GM19238 (cell line): ENCODE measurements around the gene MICU1.

ENCODE experiments used
- DNase-seq: peaks from one replicate; pipeline ENCODE4 v3.0.0; 2011; ENCODE audit warnings: low spot score; ENCODE audit not compliant: insufficient read length

MICU1 gene

DNA sequence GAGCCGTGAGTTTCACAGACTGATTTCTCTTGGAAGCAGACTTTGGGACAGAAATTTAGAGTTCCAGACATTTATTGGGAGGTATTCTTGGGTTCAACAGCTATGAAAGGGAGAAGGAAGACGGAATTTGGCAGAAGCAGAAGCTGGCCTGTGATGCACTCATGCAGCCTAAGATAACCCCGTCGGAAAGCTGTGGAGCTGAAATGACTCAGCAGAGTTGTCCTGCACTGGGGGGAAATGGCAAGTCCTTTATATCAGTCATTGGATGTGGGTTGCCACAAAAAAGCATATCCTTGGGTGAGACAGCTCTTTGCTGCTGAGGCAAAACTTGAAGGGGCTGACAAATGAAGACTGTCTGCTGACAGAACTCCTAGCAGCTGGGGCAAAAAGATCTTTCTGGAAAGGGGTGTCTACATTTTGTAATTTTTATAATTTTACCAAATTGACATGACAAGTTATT is 11.5 kb upstream of the MICU1 start:
- peak; percentile 10 for DNase-seq

DNA sequence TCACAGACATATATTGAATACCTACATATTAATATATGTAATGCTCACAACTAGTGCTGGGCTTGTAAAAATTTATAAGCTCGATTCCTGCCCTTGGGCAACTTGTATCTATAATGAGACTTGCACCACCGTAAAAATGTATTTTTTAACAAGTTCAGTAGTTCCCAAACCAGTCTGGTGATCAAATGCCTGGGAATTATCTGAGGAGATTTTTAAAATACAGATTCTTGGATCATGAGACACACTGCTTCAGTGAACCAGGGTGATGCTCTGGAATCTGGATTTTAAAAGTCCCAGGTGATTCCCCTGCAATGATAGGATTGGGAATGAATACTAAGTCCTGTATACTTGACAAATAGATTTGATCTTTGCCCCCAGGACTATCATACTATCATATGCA is 4.3 kb upstream of the MICU1 start:
- no peak for DNase-seq

DNA sequence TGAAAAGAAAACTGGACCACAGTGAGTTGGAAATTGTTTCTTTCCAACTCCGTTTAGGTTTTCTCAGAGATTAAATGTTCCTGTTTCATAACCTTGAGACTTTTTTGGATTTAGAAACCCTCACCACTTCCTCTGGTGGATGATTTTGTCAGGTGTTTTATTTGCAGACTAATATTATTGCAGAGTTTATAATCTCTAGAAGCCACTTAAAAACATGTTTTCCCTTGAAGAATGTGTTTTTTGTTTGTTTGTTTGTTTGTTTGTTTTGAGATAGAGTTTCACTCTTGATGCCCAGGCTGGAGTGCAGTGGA is 520 bp upstream of the MICU1 start:
- DNase-seq = no peak

DNA sequence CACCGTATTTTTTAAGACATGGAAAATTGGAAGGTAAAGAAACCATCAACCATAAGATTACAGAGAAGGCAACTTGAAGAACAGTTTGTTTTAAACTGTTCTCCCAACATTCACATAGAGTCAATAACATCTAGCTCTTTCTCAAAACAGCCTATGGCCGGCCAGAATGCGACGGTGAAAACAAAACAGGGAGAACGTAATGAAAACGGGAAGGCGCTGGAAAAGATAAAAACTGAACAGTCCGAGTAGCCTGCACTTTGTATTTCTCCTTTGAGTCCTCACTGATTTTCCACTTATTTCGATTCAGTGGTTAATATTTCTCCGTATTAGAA is 637 bp downstream of the MICU1 start:
- DNase-seq = no peak

GRCh38 chr10:72622271-72622670 is 3.6 kb downstream of the MICU1 start:
- DNase-seq = no peak

- no peak for DNase-seq
Observed at GRCh38 chr10:72616716-72617115, 9.2 kb downstream of the MICU1 start.

DNA sequence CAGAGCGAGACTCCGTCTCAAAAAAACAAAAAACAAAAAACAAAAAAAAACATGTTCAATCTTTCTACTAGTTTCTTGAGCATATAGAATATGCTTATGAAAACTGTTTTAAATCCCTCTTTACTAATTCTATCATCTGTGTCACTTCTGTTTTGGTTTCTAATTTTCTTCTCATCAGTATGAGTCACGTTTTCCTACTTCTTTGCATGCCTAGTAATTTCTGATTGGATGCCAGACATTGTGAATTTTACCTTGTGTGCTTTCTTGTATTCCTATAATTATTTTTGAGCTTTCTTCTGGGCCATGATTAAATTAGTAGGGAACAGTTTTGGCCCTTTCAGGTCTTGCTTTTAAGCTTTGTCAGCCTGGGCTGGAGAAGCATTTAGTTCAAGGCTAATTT is 9.9 kb downstream of the MICU1 start:
- no peak for DNase-seq

- no peak for DNase-seq
Observed at GRCh38 chr10:72612203-72612826, 13.6 kb downstream of the MICU1 start.

DNA sequence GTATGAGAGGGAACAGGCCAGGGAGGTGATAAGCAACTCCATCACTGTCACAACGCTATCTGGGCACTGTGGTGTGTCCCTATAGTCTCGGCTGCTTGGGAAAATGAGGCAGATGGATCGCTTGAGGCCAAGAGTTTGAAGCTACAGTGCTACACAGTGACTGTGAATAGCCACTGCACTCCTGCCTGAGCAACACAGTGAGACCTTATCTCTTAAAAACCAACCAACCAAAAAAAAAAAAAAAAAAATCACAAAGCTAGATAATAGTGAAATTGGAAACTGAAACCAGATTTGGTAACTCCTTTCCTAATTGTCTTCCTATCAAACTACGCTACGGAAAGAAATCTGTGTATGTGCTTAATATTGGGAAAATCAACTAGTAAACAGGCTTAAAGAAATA is 14.1 kb downstream of the MICU1 start:
- no peak for DNase-seq

DNA sequence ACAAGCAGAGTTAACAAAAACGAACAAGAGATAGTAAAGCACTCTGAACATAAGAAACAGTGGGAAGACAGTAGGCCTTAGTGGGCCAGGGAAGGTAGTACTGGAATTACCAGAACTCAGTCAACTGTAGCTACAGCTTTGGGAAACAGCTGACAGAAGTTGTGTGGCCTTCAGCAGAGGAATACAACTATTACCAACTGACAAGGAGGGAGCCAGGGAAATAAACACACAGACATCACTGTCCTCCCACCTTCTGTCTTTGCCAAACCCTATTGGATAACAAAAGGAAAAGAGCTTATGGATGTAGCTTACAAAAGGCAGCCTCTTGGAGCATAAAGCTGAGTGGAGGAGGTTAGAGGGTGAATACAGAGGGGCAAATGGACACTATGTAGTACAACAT is 15.4 kb downstream of the MICU1 start:
- DNase-seq = no peak

DNA sequence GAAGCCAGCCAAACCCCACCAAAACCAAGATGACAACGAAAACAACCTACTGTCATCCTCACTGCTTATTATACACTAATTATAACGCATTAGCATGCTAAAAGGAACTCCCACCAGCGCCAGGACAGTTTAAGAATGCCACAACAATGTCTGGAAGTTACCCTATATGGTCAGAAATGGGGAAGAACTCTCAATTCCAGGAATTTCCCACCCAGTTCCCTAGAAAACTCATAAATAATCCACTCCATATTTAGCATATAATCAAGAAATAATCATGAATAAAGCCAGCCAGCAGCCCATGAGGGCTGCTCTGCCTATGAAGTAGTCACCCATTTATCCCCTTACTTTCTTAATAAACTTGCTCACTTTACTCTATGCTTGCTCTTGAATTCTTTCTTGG is 20.8 kb downstream of the MICU1 start:
- no peak for DNase-seq

- DNase-seq = no peak
Observed at GRCh38 chr10:72601144-72601543, 24.7 kb downstream of the MICU1 start.

- no peak for DNase-seq
Observed at GRCh38 chr10:72598769-72599701, 26.8 kb downstream of the MICU1 start.

DNA sequence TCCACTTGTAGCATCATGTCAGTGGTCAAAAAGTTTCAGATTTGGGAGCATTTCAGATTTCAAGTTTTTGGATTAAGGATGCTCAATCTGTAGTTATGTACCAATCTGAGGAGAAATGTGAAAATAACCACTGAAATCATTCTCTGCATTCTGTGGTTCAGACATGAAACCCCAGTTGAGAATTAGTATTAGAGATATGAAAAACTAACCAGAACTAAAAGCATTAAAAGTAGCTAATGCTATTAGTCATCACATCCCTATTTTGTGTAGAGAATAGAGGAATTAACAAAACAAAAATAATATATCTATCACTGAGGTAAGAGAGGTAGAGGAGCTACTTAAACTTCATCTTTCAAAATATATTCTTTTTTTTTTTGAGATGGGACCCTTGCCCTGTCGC is 28.0 kb downstream of the MICU1 start:
- peak; percentile 8 for DNase-seq

DNA sequence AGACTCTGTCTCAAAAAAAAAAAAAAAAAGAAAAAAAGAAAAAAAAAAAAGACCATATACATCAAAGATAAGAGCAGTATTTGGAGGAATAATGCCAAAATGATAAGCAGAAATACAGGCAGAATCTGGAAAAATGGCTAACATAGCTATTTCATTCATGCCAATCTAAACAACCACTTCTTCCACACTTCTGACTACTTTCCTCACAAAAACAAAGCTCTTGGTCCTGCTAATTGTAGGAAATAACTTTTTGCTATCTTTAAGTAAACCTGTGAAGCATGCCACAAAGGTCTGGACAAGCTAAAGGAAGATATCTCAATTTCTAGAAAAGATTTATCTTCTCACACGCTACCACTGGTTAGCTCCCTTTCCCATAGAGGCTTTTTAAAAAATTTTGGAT is 30.4 kb downstream of the MICU1 start:
- no peak for DNase-seq

- no peak for DNase-seq
Observed at GRCh38 chr10:72593963-72594362, 31.9 kb downstream of the MICU1 start.

DNA sequence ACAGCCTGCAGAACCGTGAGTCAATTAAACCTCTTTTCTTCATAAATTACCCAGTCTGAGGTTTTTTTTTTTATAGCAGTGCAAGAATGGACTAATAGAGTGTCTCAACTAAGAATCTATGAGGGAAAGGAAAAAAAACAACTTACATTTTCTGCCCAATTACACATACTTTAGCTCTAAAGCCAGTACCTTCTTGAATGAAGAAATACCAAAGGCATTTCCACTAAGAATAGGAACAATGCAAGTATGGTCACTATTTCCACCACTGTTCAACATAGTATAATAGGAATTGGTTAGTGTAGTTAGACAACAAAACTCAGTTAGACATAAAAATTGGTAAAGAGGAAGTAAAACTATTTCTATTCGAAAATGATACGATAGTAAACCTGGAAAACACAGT is 37.6 kb downstream of the MICU1 start:
- no peak for DNase-seq

GRCh38 chr10:72587568-72587967 is 38.3 kb downstream of the MICU1 start:
- DNase-seq = no peak

GRCh38 chr10:72574636-72575035 is 51.2 kb downstream of the MICU1 start:
- DNase-seq = no peak

- no peak for DNase-seq
Observed at GRCh38 chr10:72573079-72573478, 52.8 kb downstream of the MICU1 start.

- no peak for DNase-seq
Observed at GRCh38 chr10:72567889-72568640, 57.8 kb downstream of the MICU1 start.

DNA sequence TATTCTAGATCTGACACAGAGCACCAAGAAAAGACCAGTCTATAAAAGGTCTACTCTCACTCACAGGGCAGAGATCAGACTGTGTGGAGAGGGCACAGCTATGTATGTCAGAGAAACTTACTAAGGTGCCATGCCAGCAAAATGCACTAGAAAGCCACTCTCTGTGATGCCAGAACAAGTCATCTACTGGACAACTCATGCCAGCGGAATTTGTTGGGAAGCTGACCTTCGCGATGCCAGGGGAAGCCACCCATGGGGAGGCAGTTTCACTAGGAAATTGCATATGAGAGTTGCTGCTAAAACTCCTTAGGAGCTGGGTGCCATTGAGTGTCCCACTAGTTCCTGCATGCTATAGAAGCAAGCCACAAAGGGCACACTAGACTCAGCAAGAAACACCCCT is 58.5 kb downstream of the MICU1 start:
- DNase-seq = no peak
